Endothelial cell of hepatic sinusoid (primary cell): Measurements from ENCODE around the gene PRKN.

ENCODE experiments used
- in situ Hi-C: cut with HindIII; loops from 2 replicates; pipeline ENCODE4 v1.10.0; 2017; ENCODE audit warnings: low sequenced_read_pairs

The PRKN gene

DNA sequence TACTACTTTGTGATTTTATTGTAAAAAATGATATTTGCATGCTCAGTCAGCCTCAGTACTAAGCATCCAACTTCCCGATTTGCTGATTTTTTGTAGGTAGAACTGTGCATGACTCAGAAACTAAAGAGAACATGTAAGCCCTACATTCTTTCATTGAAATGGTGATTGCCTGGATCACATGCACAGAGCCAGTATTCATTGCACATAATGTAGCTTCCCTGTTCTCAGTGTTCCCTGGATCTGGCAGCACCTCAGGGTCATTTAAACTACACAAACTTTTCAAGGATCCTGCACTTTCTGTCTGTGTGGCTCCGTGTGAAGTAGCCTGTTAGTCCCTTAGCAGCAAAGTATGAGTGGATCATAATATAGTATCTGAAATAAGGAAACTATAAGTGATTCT, 1030.8 kb downstream of the PRKN start:
- in situ Hi-C loops, result no loop called here

DNA sequence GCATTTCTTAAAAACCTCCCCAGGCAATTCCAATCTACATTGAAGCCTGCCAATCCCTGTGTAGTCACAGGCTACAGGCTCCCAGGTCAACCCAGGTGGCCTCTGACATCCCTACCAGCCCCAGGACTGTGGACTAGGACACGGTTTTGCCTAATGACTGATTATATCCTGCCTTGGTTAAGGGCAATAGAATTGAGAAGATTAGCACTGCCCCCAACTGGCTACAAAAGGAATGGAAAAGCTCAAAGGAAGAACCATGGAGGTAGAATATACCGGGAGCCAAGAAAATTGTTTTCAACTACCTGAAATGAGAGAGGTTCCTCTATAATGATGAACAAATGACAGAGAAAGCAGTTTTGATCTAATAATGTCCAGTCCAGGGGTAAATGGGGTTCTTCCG, 1032.6 kb downstream of the PRKN start:
- in situ Hi-C loops, result no loop called here

DNA sequence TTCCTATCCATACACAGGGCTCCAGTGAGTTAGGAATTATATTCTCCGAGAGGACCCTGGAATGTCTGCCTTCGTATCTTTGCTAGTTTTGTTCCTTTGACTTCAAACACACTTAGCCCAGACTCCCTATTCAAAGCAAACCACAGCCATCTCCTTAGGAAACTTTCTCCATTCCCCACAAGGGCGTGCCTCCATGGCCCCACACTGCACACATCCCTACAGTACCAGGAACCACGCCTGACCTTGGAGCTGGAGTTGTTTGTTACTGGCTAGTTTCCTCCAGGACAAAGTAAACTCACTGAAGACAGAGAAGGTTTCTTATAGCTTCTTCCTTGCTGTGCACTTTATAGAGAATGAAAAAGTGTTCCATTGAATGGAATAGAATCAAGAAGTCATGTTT, 1040.9 kb downstream of the PRKN start:
- in situ Hi-C loops, result no loop called here

DNA sequence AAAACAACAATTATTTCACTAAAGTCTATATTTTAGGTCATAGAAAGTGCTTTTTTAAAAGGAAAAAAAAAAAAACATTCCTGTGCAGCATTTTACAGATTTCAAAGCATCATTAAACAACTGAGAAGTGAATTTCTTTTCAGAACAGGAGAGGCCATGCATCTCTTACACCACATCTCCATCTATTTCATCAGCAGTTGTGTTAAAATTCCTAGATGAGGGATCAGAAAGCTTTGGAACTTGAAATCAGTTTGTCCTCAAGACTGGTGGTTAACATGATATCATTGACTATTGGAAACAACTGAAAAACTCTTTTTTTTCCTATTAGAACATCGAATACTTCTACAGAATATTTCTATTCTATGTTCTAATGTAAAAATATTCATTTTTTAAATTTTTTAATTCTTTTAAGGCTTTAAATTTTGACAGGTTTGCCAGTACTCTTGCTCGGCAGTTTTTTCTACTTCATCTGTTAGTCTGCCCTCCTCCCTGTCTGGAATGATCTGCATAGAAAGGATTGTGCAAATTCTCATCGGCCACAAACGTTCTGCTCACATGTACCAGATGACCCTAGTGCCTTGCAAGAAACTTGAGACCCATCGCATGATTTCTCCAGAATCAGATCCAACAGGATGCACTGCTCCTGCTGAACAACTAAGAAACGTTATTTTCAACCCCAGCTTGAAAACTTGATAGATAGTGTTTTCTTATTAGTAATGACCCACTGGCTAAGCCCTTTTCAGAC, 1042.7 kb downstream of the PRKN start:
- in situ Hi-C loops, result no loop called here

DNA sequence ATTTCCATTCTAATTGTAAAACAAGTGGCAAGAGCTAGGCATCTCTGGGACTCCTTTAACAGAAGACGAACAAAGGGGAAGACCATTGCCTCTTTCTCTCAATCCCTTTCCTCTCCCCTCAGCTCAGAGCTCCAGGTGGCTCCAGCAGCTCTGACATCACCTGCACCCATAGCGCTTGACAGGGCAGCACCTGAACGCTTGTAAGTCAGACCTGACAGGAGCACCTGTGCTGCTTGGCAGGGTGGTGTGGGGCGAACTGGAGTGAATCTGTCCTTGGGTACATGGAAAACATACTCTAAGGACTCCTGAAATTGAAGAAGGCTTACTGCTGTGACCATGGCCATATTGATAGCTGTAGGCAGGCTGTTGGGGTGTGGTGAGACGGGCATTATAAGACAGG, 1044.2 kb downstream of the PRKN start:
- in situ Hi-C loops, result no loop called here

DNA sequence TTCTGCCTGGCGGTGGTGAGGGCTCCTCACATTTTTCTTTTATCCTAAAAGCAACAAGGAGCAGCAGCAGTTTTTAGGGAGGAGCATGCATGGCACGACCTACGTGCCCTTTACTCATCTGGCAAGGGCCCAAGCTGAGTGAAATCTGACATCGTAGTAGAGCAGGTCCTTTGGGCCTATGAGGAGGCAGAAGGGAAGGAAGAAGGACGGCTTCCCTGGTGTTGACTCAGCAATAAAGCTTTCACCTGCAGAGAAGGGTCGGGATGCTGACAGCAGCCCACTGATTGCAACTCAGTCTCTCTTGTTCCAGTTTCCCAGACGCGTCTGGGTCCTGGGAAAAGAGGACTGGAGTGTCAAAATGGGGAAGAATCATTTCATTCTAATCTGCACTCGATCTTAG, 1044.6 kb downstream of the PRKN start:
- in situ Hi-C loops, result no loop called here

DNA sequence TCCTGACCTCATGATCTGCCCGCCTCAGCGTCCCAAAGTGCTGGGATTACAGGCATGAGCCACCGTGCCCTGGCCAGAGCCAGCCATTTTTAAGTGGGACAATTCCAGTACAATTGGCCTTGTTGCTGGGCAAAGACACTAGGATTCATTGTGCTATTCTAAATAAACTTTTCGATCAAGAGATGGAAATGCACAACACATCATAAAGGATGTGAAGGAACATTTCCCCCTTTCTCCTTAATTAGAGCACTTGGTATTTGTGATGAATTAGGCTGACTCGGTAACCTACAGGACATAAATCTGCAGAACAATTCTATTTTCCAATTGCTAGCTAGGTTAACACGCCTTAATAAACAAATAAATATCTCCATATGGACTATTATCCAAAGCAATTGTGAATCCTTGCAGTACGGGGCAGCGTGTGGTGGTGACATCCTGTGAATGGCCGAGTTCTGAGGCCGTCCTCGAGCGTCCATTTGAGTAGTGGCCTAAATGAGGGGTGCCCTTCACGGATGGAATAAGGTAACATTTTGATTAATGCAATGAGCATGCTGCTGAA, 1047.5 kb downstream of the PRKN start:
- in situ Hi-C loops, result no loop called here

DNA sequence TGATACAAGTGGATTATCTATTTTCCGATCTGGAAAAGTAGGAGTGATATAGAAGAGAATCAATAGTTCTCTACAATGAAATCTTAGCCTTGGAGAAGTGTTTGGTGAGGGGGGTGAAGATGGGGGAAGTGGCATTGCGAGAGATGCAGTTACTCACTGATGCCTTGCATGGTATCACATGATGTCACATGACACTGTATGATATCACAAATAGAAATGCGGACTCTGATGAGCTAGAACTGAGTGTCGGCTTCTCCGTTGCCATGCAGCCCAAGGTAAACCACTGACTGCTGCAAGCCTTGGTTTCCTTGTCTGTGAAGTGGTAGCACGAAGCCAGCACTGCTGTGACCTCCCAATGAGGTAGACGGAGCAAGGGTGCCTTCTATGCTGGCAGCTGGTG, 1050.4 kb downstream of the PRKN start:
- in situ Hi-C loops, result no loop called here

DNA sequence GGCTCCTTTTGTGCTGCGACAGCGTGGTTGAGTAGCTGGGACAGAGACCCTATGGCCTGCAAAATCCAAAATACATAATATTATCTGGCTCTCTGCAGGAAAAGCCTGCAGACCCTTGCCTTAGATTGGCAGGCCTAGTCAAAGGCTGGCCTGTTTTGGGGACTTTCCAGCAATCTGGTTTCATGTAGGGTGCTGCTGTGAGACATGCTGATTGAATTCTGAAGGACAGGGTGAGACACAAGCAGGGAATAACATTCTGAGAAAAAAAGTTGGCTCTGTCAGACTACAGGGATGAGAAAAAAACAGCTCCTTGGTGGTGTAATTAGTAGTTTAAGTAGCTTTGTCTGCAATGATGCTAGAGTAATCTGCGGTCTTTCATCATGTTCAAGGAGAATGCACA, 1051.0 kb downstream of the PRKN start:
- in situ Hi-C loops, result no loop called here

DNA sequence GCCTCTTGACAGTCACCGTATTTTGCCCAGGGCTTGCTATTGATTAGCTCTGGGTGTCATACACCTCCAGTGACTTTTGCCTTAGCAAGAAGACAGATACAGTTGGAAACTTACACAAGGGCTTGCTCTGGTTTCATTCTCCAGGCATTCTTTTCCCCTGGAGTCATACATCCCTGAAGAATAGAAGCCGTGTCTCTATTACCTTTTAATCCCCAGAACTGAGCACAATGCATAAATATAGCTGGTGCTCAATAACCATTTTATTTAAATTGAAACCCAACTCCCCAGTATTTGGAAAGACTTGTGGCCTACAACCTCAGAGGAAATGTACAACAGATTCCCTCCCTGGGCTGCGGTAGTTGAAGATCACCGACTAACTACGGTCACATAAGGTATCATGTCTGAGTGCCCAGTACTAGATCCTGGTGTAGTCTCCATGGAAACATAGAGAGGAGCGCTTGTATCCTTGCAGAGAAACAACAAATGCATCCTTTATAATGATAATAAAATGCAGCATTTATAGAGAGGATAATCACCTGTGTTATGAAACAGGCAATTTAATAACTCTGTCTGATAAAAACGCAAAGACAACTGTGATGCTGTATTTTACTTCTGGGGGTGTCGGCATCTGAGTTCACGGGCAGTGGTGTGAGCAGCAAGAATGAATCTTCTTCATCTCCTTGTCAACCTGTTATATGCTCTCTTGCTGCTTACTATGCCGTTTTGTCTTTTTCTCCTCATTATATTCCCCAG, 1052.5 kb downstream of the PRKN start:
- in situ Hi-C loops, result no loop called here

DNA sequence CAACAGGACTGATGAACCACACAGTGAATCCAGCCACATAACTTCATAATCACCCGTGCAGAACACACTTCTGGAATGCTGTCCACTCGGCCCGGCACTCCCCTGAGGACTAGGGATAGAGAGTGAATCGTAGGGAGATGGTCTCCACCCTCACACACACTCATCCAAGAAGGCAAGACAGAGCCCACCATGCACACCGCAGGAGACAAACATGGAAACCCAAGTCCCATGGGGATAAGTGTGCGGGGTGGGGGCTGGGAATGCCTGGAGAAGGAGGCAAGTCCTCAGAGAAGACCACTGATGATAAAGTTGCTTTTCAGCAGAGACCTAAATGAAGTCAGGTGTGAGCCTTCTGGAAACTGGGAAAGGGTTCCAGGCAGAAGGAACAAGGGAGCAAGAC, 1054.5 kb downstream of the PRKN start:
- in situ Hi-C loops, result no loop called here

DNA sequence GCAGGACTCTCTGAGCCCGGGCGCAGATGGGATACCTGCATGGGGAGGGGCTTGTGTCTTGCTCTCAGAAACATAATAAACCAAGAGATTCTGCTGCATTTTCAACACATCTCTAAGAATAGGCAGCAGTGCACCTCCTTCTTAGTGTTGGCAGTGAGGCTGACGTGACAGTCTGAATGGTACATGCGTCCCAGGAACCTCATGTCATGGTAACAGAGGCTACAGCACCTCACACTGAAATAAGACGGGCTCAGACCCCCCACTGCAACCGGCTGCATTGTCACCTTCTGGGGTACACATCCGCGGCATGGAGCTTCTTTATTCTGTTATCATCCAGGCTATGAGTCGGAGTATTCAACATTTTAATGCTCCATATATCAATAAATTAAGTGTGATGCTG, 1056.4 kb downstream of the PRKN start:
- in situ Hi-C loops, result no loop called here

DNA sequence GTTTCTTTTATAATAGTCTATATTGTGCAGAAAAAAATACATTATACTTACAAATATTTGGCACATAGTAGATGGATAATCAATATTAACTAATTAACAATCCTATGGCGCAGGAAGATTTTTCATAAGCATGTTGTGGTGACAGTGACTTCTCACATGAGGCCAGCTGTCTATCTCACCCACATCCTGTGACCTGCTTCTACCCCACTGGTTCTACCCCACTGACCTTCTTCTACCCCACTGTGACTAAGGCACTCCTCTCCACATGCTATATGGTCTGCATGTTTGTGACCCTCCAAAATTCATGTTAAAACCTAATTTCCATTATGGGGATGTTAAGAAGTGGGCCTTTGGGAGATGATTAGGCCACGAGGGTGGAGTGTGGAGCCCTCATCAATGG, 1058.9 kb downstream of the PRKN start:
- in situ Hi-C loops, result no loop called here

DNA sequence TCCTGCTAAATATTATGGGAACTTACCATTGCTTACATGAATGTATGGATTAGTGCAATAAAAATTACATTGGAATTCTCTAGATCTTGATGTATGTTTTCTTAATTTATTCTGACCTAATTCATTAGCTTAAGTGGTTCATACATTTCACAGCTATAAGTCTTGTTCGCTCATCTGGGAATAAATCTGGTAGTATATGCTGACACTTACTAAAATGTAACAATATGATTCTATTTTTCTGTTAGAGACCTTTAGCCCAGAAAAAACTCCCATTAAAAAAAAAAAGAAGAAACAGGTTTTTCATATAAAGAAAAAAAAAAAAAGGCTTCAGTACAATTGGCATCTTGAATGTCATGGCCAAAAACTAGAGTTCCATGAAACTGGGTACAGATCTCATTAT, 1059.6 kb downstream of the PRKN start:
- in situ Hi-C loops, result no loop called here

DNA sequence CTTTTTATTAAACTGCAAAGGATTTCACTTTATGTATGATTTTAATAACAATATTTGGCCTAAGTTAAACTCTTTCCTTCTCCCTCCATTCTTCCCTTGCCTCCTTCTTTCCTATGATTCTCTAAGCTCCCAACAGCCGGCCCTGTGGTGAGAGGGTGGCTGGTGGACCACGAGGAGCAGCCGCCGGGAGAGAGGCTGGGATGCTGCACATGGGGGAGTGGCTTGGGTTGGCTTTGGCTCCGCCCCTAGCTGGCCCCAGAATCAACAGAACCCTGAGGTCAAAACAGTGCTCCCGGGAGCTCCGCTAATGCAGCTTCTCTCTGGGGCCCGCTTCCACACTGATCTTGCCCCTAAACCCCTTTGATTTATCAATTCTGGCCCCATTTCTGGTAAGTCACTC, 1063.9 kb downstream of the PRKN start:
- in situ Hi-C loops, result loop anchor here (5.0 kb wide), 1 partner anchor 44 kb away; no protein-coding TSS in a partner anchor

DNA sequence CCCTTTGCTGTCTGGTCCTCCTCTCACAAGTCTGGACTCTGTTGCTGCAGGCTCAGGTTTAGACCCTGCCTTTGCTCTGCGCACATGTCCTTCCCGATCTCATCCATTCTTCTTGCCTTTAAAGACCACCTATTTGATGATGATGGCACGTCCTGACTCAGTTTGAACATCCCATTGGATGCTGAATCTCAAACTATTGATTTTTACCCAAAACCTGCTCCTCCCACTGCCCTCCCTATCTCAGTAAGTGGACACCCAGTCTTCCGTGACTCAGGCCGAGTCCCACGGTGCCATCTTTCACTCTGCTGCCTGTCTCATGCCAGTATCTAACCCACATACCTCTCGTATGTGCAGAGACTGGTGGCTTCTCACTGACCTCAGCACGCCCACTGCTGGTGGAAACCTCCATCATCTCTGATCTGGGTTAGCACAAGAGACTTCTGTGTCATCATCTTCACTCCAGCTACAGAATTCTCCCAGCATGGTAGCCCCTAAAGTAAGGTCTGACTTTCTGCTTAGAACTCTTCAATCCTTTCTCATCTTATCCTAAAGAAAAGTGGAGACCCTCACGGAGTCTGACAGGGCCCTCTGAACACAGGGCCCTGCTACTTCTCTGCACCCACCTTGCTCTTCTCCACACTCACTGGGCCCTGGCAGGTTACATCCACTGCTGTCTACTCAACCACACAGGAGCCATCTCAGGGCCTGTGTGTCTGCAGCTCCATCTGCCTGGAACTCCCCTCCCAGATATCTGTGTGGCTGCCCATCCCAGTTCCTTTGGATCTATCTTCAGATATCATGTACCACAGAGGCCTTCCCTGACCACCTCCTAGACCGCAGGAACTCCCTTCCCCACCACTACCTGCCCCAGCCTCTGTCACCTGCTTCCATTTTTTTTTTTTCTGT, 1066.6 kb downstream of the PRKN start:
- in situ Hi-C loops, result loop anchor here (5.0 kb wide), 1 partner anchor 46 kb away; no protein-coding TSS in a partner anchor

DNA sequence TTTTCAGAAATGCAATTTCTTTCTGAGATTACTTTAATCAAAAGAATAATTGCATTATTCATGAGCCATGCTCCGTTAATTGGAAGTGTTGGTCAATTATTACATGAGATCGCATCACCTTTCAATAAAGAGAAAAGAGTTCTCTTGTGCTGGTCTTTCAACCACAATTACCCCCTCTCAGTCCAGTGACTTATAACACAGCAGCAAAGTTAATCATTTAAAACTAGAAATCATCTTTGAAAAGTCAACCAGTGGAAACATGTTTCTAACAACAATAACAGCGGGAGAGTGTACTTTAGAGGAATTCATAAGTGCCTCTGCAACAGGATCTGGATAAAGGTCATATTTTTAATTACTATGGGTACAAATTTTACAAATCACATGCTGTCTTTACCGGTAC, 1069.4 kb downstream of the PRKN start:
- in situ Hi-C loops, result no loop called here

DNA sequence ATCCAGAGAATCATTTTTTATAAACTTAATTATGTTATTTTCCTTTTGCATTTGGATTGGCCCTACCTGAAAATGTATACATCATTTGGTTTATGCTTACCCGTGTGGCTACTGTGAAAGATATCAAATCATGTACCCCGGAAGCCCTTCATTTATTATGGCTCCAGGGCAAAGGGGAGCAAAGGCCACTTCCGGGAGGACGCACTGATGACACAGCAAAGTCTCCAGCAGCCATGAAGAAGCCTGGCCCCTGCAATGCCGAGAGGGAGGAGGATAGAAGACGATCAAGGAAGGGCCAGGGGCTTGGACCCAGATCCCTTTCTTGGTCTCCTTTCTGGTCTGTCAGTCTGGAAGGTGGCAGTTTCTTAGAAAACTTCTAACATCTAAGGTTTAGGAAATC, 1073.4 kb downstream of the PRKN start:
- in situ Hi-C loops, result no loop called here

DNA sequence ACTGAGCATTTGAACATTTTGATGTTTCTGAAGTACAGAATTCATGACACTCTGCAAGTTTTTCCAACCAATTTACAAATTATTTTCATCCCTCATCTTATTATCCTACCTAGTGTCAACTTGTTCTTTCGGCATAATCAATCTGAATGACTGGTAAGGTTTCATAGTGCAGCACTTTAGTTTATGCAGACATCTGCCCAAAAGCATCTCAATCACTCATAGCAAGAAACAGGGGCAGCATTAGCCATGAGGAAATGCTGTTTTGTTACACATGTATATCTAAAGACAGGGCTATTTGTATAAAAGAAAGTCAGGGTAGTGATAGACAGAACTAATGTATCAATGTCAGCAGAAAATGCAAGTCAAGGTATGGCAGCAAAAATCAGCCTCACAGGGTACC, 1075.6 kb downstream of the PRKN start:
- in situ Hi-C loops, result no loop called here

DNA sequence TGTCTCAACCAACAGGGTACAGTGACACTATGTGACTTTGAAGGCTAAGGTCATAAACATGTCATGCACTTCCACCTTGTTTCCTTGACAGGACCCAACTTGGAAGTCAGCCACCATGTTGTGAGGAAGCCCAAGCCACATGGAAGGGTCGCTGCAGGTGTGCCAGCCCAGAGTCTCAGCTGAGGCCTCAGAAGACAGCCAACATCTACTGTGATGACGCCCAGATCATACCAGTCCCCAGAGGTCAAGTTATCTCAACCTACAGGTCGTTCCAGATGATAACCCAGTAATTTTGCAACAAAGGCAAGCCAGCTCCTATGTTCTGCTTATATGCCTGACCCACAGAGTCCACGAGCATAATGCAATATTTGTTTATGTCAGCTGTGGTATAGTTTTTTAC, 1077.7 kb downstream of the PRKN start:
- in situ Hi-C loops, result no loop called here

DNA sequence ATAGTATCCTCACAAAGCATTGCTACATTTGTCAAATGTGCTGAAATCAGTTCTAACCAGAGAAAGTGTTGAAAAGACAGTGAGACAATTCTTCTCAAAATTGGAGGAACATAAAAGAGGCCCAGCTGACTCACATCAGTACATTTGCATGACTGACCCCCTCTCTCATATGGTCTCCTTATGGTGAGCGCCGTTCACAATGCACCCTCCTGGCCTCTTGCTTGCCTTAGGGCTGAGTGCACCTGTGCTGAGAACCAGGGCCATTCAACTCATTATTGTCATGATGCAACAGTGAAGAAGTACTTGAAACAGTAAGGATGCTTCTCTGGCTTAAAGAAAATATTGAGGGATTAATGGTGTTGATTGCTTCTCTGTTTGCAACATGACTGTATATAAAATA, 1078.5 kb downstream of the PRKN start:
- in situ Hi-C loops, result no loop called here
